GM10847 (cell line): ENCODE results near the gene MCF2L.

Experiments used
- POLR2A ChIP-seq: IDR thresholded peaks from 2 replicates; pipeline ENCODE4 v1.6.1; 2011; ENCODE audit not compliant: insufficient read length; ENCODE audit errors: extremely low read depth

Gene MCF2L, protein sequence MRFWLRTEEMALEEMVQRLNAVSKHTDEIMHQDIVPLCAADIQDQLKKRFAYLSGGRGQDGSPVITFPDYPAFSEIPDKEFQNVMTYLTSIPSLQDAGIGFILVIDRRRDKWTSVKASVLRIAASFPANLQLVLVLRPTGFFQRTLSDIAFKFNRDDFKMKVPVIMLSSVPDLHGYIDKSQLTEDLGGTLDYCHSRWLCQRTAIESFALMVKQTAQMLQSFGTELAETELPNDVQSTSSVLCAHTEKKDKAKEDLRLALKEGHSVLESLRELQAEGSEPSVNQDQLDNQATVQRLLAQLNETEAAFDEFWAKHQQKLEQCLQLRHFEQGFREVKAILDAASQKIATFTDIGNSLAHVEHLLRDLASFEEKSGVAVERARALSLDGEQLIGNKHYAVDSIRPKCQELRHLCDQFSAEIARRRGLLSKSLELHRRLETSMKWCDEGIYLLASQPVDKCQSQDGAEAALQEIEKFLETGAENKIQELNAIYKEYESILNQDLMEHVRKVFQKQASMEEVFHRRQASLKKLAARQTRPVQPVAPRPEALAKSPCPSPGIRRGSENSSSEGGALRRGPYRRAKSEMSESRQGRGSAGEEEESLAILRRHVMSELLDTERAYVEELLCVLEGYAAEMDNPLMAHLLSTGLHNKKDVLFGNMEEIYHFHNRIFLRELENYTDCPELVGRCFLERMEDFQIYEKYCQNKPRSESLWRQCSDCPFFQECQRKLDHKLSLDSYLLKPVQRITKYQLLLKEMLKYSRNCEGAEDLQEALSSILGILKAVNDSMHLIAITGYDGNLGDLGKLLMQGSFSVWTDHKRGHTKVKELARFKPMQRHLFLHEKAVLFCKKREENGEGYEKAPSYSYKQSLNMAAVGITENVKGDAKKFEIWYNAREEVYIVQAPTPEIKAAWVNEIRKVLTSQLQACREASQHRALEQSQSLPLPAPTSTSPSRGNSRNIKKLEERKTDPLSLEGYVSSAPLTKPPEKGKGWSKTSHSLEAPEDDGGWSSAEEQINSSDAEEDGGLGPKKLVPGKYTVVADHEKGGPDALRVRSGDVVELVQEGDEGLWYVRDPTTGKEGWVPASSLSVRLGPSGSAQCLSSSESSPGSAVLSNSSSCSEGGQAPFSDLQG

DNA sequence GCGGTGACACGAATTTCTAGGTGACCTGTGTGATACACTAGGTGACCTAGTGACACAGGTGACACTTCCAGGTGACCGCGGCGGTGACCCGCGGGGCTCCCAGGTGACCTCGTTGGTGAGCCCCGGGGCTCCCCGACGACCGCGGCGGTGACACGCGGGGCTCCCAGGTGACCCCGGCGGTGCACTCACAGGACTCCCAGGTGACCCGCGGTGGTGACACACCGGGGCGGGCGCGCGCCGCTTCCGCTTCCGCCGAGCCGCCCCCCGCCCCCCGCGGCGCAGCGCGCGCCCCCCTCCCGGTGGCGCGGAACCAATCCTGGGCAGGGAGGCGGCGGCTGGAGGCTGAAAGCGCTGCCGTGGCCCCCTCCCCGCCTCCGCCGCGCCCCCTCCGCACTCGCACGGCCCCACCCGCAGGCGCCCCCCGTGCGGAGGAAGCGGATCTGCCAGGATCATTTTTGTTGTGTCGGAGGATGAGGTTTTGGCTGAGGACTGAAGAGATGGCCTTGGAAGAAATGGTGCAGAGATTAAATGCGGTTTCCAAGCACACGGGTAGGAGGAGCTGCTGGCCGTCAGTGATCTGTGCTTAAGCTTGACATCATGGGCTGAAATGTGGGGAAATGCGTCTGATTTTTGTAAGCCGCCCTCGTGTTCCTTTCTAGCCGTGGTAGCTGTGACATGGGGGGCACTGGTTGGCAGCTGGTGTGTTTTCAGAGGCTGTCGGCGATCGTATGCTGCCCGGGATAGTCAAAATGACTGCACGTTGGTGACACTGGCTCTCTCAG, at the start of gene MCF2L:
Gene MCF2L (plus strand): TSS at position 305 of the 782 bp plus-strand sequence. CDS start 166 bp downstream, at position 471.
- no peak for TF ChIP-seq POLR2A

DNA sequence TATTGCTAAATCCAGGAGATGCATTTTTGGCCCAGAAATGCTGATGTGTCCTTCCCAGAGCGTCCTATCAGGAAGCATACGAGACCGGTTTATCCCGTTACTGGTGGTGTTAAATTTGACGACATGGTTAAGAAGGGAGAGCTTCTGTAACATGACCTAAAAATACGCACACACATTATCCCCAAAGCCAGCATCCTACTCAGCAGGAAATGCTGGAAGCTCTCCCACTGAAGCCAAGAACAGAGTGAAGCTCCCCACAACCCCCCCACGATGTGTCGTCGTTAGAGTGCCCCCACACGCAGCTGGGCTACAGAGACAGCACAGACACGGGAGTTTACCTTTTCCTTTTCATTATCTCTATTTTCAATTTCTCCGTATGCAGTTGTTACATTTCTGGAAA, 45.1 kb upstream of the MCF2L start:
- TF ChIP-seq POLR2A = no peak

DNA sequence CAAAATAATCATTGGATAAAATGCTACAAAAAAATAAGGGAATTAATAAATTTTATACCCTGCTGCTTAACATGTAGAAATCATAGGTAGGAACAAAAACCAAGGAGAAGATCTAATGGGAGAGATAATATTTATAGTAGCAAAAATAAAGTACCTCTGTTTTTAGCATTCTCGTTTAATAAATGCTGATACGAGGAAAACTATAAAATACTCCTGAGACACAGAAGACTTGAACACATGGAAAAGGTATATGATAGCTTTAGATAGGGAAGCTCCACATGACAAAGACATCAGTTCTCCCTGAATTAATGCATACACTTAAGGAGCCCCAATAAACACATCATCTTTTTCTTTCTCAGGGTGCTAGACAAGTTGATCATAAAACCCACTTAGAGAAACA, 44.6 kb upstream of the MCF2L start:
- TF ChIP-seq POLR2A = no peak

DNA sequence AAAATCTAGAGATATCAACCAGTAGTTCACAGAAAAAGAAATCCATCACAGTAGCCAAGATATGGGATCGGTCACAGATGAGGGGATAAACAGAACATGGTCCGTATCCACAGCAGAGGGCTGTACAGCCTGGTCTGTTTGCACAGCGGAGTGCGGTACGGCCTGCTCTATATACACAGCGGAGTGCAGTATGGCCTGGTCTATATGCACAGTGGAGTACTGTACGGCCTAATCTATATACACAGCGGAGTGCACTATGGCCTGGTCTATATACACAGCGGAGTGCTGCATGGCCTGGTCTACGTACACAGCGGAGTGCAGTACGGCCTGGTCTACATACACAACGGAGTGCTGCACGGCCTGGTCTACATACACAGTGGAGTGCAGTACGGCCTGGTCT, 43.0 kb upstream of the MCF2L start:
- TF ChIP-seq POLR2A = no peak

DNA sequence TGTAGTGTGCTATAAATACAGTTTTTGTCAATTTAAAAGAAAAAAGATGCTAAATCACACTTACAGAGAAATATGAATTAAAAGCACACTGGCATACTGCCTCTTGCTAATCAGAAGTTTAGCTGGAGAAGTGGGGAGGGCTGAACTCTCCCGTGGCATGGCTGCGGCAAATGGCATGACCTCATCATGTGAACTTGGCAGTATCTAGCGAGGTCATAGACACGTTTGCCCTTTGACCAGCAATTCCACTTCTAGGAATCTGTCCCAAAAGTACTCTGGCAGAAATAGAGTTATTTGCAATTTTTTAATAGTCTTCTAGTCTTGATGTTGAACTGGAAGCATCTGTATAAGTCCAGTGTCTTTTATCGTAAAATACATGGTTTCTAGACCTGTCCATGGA, 42.0 kb upstream of the MCF2L start:
- no peak for TF ChIP-seq POLR2A

DNA sequence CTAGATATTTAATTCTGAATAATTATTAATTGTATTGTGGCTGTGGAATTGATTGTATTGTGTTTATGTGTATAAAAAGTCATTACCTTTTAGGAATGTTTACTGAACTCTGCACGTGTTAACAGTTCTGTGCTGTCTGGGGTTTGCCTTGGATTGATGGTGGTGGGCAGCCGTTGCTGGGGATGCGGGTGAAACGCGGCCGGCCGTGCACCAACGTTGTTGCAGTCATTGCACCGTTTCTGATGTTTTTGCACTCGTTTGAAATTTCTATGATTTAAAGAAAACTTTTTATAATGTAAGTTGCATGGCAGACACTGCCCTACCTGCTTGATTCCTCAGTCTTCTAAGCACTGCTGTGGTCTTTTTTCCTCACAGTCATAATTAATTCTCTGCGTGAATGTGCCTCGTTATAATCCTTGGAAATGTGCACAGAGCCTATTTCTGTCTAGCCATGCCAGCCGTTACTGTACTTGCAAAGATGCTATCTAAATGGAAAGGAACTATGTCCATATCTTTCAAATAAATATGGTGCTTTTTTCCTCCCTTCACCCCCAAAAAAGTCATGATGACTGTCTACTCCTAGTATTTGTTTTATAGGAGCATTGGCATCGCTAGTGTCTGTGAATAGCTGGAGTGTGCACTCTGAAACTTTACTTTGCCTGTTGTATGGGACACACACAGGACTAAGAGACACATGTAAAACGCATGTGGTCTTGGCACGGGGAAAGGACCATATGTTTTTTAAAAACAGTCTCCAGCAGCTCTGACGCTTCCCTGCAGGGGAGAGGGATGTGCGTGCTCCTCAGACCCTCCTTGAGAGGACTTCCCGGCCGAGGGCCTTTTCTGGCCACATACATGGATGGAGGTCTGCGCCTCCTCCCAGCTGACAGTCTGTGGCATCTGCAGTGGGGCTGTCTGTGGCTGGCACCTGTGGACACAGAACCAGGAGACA, 40.7 kb upstream of the MCF2L start:
- no peak for TF ChIP-seq POLR2A

DNA sequence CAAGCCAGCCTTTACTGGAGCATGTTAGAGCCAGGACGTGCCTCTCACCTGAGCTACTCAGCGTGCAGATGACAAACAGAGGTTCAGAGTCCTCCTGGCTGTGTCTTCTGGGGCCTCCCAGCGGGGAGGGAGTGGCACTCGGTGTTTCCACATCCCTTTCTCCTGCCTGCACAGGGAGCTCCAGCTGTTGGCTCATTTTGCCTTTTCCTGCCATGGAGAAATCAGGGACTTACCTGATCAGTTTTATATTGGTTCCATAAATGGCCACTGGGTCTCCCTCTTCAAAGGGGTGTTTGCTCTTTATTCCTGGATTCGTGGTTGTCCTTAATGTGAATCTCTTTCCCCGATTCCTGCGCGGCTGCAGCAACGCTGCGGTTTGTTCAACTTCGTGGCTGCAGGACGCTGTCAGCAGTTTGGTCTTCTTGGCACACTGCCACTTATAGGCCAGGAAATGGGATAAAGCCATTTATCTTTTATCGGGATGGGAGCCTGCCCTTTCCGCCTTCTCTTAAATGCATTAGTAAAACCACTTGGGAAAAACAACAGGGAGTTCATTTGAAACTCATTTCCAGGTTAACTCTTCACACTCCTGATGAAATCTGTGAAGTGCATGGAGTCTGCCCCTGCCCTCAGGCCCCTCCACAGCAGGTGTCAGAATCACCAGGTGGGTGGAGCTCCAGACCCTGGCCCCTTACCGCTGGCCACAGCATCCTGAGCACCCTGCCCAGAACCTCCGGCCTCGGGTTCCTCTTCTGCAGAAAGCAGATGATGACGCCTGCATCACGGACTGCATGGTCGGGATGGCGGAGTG, 39.8 kb upstream of the MCF2L start:
- TF ChIP-seq POLR2A = no peak

DNA sequence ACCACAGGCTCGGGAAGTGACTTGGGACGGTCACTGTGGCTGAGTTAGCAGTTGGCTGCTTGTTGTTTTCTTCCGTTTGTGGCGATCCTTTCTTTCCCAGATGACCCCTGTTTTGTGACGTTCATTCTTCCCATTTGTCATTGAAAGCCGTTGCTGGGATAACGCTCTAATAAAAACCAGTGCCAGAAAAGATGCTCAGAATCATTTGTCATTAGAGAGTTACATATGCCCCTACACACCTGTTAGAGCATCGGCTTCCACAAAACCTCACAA, 39.3 kb upstream of the MCF2L start:
- TF ChIP-seq POLR2A = no peak

DNA sequence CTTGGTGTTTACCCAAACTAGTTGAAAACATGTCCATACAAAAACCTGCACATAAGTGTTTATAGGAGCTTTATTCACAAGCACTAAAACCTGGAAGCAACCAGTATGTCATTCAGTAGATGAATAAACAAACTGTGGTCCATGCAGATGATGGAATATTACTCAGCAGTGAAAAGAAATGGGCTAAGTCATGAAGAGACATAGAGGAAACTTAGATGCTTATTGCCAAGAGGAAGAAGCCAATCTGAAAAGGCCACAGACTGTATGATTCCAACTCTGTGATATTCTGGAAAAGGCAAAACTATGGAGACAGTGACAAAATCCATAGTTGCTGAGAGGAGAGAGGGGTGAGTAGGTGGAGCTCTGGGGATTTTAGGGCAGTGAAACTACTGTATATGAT, 38.8 kb upstream of the MCF2L start:
- TF ChIP-seq POLR2A = no peak

DNA sequence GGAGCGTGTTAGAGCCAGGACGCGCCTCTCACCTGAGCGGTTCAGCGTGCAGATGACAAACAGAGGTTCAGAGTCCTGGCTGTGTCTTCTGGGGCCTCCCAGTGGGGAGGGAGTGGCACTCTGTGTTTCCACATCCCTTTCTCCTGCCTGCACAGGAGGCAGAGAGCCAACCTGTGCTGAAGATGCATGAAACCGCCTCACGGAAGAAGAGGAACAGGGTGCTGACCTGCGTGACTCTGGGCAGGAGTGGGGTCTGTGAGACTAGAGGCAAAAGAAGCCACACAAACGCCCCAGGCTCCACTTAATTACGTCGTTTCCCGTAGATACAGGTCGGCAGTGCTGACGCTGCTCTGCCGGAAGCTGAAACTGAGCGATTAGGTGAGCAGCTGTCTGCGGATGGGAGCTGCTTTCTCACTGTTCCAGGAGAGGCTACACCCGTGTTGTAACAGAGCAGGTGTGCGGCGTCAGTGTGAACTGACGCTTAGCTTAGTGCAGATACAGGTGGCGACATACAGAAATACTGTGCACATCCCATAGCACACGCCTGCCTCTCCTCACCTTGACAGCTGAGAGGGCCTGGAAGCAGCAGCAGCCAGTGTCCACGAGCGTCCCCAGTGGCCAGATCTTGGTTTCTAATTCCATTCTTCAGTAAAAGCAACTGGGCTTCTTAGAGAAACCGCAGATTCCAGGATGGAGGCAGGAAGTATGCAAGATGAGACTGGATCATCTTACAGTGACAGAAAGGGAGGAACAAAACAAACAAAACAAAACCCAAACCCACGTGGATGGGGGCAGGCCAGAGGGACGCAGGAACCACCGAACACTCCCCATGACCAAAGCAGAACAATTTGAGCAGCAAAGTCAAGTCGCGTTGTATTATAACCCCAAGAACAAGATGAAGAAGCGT, 37.7 kb upstream of the MCF2L start:
- TF ChIP-seq POLR2A = no peak

DNA sequence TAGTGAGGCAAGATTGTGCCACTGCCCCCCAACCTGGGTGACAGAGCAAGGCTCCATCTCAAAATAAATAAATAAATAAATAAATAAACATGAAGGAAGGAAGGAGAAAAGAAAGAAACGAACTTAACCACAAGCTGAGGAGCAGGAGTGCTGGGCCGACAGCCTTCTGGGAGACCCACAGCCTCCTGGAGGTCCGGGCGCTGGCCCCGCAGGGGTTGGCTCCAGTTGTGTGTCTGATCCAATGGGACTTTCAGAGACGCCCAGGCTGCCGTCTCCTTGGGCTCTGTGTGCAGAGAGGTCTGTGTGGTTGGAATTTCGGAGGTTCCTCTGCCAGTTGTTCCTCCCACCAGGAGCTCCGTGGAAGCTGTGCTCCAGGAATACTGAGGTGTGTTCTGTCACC, 36.0 kb upstream of the MCF2L start:
- TF ChIP-seq POLR2A = no peak

DNA sequence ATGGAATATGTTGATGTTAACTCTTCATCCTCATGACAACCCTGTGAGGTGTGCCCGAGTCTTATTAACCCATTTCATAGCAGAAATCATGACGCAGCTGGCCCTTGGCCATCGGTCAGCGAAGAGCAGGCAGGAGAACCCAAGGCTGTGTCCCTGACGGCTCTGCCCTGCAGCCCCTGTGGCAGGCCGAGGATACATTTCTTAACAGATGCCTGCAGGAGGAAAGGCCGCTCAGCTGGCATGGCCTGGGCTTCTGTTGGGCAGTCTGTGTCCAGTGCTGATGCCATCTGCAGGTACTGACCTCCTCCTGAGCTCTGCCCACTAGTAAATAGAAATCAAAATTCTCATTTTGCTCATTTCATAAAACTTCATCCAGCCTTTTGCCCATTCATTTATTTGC, 35.4 kb upstream of the MCF2L start:
- no peak for TF ChIP-seq POLR2A
